Mucosa of gallbladder (tissue), 1 donor: ENCODE results near the gene TPRA1. TPM values are rescaled to one million over a fixed set of nuclear protein-coding genes. Genes with fewer than 3 reads are reported as not detected.
A peak's percentile ranks its signal among the peaks of the same experiment; 100 is the strongest.

Source experiments
- DNase-seq: peaks from one replicate; pipeline ENCODE4 v3.0.0-alpha.2; 2020; ENCODE audit warnings: low spot score
- total RNA-seq: library from RNA; stranded (reverse); gene quantifications from one replicate; pipeline ENCODE4 v1.2.1, GENCODE V29; 2021
- donor health status: DM: no; HTN: no; CAD: no.

Gene TPRA1
- total RNA-seq, 1 donor from 2014 or later: 47.7 TPM

DNA sequence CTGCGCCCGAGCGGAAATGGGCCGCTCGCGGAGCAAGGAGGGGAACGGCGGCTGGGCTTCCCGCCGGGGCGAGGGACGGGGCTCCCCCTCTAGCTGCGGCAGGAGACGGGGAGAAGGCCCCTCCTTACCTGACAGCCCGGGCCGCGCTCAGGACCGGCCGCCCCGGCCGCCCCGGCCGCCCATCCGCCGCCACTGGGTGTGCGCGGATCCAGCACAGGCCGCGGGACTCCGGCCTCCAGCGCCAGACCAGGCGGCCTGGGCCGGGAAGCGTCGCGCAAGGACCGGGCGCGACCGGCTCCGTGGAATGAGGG, 296 bp downstream of the TPRA1 start:
- DNase-seq: peak; percentile 16

DNA sequence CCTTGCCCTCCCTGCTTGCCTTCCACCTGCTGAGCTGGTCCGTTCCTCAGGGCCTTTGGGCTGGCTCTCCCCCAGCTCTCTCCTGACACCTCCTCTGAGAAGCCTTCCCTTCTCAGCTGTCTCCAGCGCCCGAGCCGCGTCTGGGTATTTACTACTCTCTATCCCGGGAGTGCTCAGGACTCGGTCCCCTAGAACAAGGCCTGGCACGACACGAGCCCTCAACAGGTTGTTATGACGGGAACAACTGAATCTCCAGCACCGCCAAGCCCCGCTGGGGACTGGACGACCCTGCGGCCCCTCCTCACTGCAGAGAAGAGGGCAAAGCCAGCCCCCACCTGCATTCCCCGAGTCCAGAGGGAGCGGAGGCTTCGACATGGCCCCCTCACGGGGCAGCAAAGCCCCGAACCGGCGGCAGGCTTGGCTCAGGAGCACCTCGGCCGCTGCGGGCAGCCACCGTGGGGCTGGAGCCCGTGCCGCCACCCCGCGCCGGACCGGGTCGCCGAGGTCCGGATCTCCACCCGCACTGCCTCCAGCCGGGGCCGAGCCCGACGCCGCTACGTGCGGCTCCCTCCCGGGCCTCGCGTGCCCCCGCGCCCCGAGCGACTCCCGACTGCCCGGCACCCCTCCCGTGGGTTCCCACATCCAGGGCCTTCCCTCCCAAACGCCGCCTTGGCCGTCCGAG, 792 bp downstream of the TPRA1 start:
- DNase-seq: no peak

DNA sequence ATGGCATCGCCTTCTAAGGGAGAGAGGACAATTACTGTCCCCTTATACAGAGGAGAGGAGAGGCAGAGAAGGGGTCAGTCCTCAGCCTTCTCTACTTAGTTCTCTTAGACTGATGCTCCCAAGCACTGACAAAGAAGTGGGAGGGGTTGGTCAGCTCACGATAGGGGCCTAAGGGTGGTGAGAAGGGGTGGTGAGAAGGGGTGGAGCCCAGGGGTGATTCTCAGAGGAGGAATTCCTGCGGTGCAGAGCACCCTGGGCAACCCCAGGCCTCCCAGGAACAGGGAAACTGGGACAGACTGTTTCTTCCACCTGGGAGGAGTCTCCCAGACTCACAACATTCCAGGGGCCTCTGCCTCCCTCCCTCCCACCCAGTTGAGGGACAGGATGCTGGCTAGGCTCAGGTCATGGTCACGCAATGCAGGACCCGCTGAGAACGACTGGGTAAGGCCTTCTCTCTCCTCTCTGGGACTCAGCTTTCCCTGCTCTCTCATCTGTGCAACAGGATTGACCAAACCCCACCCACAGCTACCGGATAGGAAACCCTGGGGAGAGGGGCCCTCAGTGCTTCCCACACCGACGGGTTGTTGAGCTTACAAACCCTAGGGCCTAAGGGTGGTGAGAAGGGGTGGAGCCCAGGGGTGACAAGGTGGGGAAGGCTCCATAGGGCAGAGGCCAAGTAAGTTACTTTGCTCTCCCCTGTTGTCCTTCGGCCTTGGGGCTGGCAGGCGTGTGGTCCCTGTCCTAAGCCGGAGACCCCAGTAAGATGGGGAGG, 1.5 kb downstream of the TPRA1 start:
- DNase-seq: no peak

DNA sequence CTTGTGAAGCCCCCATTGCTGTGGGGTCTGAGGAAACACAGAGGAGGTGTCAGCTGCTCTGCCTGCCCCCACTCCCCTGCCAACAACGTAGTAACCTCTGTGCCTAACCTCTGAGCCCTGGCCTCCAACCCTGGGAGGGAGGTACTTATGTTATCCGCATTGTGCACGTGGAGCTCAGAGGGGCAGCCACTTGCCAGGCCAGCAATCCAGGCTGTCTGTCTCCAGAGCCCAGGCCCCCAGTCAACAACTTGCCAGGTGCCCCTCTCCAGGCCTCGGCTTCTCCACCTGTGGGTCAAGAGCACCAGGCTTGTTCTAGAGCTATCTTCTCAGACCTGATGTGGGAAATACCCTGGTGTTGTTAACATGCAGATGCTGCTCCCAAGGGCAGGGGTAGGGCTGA, 2.7 kb downstream of the TPRA1 start:
- DNase-seq: no peak

GRCh38 chr3:127585813-127586413, 4.6 kb downstream of the TPRA1 start:
- DNase-seq: no peak

DNA sequence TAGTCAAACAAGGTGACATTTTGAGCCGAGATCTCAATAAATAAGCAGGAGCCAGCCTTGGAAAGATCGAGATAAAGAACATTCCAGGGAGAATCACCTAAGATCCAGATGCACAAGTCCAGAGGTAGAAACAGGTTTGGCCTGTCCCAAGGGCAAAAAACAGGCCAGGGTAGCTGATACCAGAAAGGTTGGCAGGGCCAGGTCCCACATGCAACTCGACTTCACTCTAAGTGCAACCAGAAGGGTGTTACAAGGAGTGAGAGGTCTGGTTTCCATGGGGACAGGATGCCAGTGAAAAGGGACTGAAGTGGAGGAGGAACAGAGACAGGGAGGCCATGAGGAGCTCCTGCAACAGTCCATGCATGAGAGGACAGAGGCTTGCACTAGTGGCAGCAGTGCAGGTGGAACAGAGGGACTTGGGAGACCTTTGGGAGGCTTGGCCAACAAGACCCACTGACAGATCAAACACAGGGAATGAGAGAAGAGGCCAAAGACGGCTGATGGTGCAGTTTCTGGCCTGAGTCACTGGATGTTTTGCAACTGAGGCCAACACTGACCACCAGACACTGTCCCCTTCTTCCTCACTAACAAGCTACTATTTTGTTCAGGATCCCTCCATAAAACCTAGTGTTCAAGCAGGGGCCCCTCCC, 5.2 kb downstream of the TPRA1 start:
- no peak for DNase-seq

GRCh38 chr3:127584734-127585133, 5.8 kb downstream of the TPRA1 start:
- no peak for DNase-seq

DNA sequence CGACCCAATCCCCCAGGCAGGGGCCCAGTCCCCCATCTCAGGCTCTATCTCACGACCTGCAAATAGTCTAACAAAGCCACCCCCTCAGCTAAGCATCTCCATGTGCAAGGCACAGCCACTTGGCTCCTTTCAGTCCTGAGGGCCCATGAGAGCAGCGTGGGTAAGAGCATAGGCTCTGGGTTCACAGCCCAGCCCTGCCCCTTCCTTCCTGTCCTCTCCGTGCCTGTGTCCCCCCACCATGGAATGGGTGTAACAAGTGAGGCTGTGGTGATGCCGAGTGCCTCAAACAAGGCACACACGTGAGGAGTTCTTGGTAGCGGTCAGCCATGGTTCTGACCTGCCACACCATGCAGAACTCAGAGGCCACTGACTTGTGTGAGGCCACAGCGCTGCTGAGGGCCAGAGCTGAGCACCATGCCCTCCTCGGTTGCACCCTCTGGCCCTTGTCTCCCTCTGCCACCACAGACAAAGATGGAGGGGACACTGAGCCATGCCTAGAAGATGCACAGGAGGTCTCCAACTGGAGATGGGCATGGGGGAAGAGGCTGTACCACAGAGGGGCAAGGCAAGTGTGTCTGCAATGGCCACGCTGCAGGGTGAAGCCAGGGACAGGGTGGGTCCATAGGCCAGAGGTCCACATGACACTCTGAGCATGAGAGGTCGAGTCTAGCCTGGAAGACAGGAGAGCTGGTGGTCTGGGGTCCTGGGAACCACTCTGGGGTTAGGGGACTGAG, 10.0 kb downstream of the TPRA1 start:
- no peak for DNase-seq

- no peak for DNase-seq
Observed at GRCh38 chr3:127578802-127579201, 11.7 kb downstream of the TPRA1 start.

DNA sequence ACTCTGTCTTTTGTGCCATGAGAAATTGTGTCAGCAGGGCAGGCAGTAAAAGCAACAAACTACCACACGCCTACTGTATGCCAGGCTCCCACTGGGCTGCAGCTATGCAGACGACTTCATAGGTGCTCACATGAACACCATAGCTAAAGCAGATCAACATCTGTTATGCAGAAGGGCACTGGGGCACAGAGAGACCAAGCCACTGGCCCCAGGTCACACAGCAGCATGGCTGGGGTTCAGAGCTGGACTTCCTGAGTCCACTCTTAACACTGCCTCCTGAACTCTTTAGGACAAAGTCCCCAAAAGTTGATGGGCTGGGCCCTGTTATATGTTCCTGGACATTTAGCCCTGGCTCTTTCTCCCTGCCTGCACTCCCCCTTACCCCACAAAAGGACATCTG, 12.4 kb downstream of the TPRA1 start:
- DNase-seq: no peak

DNA sequence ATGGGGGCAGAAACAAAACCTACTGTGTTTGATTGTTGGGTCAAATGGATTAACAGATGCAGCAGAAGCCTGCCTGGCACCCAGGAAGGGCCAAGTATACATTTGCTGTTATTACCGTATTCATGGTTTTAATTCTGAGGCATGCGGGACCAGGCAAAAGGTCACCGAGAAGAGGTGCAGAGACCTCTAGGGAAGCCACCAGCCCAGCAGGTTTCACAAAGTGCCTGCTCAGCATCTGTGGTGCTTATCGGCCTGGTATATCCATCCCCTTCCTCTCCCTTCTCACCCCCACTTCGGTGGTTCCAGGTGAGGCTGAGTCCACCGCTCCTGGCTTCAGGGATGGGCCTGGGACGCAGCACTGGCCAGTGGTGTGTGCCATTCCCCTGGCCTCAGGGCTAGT, 13.1 kb downstream of the TPRA1 start:
- DNase-seq: no peak

DNA sequence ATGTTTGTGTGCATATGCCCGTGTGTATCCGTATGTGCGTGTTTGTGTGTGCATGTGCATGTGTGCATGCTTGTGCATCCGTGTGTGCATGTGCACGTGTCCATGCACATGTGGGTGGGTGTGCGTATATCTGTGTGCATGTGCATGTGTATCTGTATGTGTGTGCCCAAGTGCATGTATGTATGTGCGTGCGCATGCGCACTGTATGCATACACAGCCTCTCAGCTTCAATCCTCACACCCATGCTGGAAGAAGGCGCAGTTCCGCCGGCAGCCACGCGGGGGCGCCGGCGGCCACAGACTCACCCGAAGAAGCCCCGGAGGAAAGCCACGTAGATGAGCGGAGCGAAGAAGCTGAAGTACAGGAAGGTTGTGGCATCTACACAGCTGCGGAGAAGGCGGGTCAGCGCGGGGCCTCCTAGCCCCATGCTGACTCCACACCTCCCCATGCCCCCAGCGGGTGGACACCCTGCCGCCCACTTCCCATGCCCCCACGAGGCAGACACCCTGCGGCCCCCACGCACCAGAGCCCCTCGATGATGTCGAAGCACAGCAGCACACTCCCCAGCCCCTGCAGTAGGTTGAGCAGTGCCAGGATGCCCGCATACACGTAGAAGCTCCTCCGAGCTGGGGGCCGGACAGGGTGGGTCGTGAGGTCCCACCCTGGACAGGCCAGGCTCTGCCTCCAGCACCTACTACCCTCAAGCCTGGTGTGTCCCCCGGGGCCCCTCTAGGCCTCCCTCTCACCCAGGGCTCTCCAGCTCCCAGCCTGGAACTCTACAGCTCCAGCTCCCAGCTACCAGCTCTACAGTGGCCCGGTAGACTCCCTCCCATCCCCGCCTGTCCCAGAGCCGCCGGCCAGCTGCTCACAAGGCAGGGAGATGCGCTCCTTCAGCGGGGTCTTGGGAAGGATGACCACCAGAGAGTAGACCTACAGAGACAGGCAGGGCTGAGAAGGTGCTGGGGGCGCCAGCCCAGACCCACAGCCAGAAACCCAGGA, 15.4 kb downstream of the TPRA1 start:
- peak; percentile 91 for DNase-seq

DNA sequence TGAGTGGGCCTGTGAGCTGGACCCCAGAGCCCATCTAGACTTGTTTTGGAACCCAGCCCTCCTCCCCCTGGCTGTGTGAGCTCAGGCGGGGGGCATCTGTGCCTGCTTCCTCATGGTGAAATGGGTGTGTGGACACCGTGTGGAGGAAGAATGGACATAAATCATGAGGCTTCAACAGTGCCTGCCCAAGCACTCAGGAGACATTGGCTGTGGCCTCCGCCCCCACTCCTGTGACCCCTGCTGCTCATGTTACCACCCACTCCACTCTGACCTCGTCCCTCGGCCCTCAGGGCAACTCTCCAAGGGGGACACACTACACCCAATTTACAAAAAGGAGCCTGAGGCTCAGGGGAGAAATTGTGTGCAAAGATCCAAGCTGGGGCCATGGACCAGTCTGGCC, 16.6 kb downstream of the TPRA1 start:
- DNase-seq: no peak

GRCh38 chr3:127573401-127573800, 17.1 kb downstream of the TPRA1 start:
- no peak for DNase-seq

GRCh38 chr3:127572735-127573134, 17.8 kb downstream of the TPRA1 start:
- DNase-seq: no peak

GRCh38 chr3:127572186-127572585, 18.3 kb downstream of the TPRA1 start:
- no peak for DNase-seq

- DNase-seq: no peak
Observed at GRCh38 chr3:127570520-127570919, 20.0 kb downstream of the TPRA1 start.

GRCh38 chr3:127569160-127569559, 21.4 kb downstream of the TPRA1 start:
- DNase-seq: no peak

DNA sequence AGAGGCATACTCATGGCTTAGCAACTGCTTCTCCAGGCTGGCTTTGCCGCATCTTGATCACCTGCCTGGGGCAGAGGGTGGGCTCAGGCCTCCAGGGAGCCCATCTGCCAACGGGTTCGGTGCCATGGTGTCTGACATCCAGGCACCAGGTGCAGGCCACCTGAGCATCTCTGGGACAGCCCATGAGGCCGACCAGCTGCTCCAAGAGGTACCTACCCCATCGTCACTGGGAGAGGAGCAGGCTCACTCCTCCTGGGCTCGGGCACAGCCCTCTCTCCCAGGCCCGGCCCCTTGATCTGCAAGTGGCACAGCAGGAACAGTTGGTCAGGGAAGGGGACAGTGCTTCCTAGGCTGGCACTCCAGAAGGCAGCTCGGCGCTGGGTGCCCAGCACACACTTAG, 21.9 kb downstream of the TPRA1 start:
- DNase-seq: no peak

DNA sequence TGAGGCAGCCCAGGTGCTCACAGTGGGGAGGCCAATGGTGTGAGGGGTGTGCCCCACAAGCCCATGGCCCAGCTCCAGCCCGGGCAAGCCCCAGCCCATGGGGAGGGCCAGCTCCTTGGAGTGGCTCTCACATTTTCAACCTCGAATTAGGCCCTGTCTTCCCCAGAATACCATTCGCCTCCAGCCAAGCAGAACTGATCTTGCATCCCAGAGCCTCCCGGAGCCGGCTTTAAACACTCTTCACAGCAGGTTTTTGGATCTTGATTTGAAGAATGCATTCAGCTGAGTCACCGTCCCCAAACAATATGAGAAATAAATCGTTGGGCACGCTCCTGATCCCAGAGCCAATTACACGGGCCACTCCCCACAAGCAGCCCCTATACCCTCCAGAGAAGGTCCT, 23.7 kb downstream of the TPRA1 start:
- DNase-seq: no peak

DNA sequence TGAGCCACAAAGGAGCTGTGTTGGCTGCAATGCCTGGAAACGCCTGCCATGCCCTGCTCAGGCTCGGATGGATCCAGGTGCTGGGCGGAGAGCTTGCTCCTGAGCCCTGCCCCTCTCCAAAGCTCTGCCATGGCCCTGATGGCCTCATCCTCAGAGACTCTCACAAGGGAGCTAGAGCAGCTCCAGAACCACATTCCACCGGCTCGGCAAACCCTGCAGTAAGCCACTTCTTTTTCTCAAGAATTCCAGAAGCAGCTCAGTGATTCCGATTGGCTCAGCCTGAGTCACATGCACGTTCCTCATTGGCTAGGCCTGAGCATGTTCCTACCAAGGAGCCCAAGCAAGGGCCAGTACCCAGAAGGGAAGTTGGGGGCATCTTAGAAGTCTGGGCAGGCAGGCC, 24.8 kb downstream of the TPRA1 start:
- DNase-seq: no peak
